Spleen (tissue), 7 donors: ENCODE measurements around the gene RPS14.

Source experiments
- POLR2A ChIP-seq, 3 donors: fragments of 450-650 bp; IDR thresholded peaks; one replicate each; pipeline ENCODE4 v1.5.1; 2017; ENCODE audit warnings: antibody characterized with exemption in 3 of 3, mild to moderate bottlenecking in 1 of 3
- POLR2AphosphoS5 ChIP-seq, 3 donors: sonication (generic); formaldehyde crosslinking; IDR thresholded peaks; one replicate each; pipeline ENCODE4 v1.5.1; 2017; ENCODE audit warnings: antibody characterized with exemption in 3 of 3
- TF ChIP-seq, protein P1 (sequence below), 11 experiments: fragments of 200-600 bp in 7 of 11; fragments of 450-650 bp in 4 of 11; sonication (generic) in 4 of 11; IDR thresholded peaks in 8 of 11; conservative IDR thresholded peaks in 3 of 11; 1 replicate in 7 of 11; 2 replicates in 4 of 11; pipeline versions ENCODE4 v1.4.0 to v1.8.0; 2016 to 2021; ENCODE audit warnings: antibody characterized with exemption in 11 of 11, inconsistent platforms in 4 of 11, mild to moderate bottlenecking in 1 of 11
- donor health status: DM: no; HTN: no; CAD: no; lungs with moderate emphysema.
- donor health status: DM: no; HTN: no; CAD: no.
- donor health status: DM: no; HTN: no; CAD: no.

DNA sequence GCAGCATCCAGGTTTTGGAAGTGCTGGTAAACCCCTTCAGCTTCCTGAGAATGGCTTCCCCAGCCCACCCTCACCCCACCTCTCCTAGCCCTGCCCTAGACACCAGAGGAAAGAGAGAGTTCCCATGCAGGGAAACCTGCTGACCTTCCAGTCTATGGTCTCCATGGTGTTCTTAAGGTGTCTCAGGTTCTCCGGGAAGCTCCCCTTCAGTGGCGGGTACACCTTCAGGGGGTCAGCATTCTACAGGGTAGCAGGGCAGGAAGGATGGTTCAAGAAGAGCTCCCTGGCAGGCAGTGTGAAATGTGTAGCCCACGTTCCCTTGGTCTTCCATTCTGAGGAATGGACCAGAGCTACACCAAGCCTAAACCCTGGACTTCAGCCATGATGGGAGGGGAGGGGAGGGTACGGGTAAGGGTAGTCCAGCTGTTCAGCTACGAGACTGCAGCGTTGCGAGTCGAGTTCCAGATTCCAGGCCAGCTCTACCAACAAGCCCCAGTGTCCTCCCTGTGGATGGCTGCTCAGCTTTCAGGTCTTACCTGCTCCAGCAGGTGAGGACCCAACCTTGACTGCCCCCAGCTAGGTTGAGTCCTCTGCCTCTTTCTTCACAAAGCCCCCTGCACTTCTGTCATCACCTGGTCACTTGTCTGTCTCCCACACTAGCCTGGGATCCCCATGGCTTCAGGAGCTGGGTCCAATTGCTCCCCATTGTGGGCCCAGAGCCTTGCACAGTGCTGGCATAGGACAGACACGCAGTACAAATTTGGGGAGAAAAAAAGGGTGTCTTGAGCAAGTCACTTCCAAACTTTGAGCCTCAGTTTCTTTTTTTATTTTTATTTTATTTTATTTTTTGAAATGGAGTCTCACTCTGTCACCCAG is 44.4 kb downstream of the RPS14 start:
- TF ChIP-seq, protein P1, sequence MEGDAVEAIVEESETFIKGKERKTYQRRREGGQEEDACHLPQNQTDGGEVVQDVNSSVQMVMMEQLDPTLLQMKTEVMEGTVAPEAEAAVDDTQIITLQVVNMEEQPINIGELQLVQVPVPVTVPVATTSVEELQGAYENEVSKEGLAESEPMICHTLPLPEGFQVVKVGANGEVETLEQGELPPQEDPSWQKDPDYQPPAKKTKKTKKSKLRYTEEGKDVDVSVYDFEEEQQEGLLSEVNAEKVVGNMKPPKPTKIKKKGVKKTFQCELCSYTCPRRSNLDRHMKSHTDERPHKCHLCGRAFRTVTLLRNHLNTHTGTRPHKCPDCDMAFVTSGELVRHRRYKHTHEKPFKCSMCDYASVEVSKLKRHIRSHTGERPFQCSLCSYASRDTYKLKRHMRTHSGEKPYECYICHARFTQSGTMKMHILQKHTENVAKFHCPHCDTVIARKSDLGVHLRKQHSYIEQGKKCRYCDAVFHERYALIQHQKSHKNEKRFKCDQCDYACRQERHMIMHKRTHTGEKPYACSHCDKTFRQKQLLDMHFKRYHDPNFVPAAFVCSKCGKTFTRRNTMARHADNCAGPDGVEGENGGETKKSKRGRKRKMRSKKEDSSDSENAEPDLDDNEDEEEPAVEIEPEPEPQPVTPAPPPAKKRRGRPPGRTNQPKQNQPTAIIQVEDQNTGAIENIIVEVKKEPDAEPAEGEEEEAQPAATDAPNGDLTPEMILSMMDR (IDR thresholded peaks at IDR 0.05 in 8 of 11, conservative IDR thresholded peaks at IDR 0.05 in 3 of 11), result no peak
- TF ChIP-seq POLR2A (IDR thresholded peaks at IDR 0.05), result no peak
- TF ChIP-seq POLR2AphosphoS5 (IDR thresholded peaks at IDR 0.05), result peak; percentile 1 to 77 (median 41)
